Hematopoietic multipotent progenitor cell treated with erythropoietin and hydrocortisone succinate and interleukin-3 and kit ligand, for 17 days (in vitro differentiated cells): ENCODE measurements around the gene PCBP3.
"Not testable (repeated sequence)": the region's sequence is repeated elsewhere in the genome, so short reads cannot be mapped to it uniquely, and the experiment has no call there.

Experiments used
- DNase-seq: peaks from one replicate; pipeline ENCODE4 v3.0.0-alpha.2; 2015; ENCODE audit warnings: low spot score

Gene PCBP3

DNA sequence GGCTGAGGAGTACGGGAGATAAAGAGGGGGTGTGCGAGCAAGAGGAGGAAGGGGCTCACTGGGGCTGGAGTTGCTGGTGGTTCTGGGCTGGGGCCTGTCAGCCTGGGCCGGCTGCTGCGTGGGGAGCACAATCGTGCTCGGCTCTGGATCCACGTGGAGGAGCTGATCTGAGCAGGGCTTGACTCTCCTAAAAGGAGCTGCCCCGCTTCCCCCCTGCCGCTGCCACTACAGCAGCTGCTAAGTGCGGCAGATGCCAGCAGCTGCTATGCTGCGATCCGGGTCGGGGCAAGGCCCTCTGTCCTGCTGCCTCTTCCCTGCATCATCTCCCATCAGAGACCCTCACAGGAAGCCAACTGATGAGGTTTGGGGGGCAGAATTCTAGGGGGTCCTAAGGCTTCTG lies 165.9 kb downstream of the PCBP3 start:
- DNase-seq: no peak

DNA sequence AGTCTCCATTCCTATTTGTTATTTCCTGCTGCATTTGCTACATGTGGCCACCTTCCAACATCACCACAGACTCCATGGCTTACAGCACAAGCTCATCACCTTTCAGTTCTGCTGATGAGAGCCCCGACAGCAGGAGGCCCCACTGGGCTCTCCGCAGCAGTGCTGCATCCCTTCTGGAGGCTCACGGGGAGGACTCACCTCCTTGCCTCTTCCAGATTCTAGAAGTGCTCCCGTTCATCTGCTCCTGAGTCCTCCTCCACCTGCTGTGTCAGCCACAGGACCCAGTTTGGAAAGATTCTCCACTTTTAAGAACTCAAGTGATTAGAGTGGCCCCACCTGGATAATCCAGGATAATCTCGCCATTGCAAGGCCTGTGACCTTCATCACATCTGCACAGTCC lies 167.6 kb downstream of the PCBP3 start:
- DNase-seq: no peak

DNA sequence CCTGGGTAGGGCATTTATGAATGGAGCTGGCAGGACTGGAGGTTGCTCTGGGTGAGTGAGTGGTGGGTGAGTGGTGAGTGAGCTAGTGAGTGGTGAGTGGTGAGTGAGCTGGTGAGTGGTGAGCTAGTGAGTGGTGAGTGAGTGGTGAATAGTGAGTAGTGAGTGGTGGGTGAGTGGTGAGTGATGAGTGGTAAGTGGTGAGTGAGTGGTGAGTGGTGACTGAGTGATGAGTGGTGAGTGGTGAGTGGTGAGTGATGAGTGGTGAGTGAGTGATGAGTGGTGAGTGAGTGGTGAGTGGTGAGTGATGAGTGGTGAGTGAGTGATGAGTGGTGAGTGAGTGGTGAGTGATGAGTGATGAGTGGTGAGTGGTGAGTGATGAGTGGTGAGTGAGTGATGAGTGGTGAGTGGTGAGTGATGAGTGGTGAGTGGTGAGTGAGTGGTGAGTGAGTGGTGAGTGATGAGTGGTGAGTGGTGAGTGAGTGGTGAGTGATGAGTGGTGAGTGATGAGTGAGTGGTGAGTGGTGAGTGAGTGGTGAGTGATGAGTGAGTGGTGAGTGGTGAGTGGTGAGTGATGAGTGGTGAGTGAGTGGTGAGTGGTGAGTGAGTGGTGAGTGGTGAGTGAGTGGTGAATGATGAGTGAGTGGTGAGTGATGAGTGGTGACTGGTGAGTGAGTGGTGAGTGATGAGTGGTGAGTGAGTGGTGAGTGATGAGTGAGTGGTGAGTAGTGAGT lies 170.8 kb downstream of the PCBP3 start:
- DNase-seq: not testable (repeated sequence)

DNA sequence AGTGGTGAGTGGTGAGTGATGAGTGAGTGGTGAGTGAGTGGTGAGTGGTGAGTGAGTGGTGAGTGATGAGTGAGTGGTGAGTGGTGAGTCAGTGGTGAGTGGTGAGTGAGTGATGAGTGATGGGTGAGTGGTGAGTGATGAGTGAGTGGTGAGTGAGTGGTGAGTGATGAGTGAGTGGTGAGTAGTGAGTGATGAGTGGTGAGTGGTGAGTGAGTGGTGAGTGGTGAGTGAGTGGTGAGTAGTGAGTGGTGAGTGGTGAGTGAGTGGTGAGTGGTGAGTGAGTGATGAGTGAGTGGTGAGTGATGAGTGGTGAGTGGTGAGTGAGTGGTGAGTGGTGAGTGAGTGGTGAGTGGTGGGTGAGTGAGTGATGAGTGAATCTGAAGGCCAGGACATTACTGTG lies 172.3 kb downstream of the PCBP3 start:
- DNase-seq: not testable (repeated sequence)

DNA sequence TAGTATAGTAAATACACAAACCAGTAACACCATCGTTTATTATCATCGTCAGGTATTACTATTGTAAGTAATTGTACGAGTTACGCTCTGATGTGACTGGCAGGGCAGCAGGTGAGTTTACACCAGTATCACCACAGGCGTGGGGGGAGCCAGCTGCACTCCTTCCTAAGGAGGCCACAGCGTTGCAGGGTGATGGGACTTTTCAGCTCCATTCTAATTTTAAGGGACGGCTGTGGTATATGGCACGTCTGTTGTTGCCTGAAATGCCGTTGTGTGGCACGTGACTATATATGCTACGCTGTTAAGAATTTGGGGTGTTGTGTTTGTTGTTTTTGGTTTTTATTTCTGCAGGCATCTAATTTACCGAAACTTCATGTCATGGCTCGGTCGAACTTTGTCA lies 173.3 kb downstream of the PCBP3 start:
- DNase-seq: no peak

DNA sequence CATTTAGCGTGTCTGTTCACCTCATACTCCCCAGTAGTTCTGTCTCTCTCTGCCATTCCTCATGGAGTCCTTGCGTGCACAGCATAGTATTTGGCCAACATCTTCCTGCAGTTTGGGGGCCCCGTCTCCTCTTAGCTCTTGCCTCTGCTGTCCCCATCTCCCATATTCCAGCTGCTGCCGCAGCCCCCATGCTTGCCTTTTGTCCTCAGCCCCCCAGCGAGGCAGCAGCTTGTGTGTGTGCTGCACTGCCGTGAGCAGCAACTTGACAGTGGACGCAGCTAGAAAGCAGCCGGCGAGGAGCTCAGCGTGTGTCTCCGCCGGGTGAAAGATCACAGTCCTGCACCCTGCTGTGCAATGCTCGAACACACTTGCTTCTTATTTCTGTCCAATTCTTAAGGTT lies 173.8 kb downstream of the PCBP3 start:
- DNase-seq: no peak

DNA sequence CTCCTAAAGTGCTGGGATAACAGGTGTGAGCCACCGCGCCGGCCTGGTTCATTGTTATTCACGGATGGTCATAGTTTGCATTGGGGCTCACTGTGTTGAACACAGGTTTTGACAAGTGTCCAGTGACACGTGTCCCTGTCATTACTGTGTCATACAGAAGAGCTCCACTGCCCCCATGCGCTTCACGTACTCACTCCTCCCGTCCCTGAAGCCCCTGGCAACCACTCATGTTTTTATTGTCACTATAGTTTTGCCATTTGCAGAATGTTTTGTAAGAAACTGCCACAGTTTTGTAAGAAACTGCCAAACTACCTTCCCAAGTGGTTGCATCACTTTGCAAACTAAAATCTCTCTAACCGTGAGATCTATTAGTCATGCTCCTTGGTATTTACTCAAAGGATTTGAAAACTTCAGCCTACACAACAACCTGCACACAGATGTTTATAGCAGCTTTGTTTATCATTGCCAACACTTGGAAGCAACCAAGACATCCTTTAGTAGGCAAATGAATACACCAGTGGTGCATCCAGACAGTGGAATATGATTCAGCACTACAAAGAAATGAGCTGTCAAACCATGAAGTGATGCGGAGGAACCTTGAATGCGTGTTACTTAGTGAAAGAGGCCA lies 174.9 kb downstream of the PCBP3 start:
- no peak for DNase-seq

DNA sequence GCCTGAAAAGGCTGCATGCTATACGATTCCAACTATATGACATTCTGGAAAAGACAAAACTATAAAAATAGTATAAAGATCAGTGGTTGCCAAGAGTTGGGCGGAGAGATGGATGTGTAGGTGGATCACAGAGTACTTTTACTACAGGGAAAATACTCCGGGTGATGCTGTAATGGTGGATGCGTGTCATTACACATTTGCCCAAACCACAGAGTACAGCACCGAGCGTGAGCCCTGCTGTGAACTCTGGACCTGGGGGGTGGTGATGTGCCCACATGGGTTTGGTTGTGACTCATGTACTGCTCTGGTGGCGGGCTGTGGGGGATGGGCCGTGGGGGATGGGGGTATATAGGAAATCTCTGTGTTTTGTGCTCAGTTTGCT lies 175.4 kb downstream of the PCBP3 start:
- no peak for DNase-seq

DNA sequence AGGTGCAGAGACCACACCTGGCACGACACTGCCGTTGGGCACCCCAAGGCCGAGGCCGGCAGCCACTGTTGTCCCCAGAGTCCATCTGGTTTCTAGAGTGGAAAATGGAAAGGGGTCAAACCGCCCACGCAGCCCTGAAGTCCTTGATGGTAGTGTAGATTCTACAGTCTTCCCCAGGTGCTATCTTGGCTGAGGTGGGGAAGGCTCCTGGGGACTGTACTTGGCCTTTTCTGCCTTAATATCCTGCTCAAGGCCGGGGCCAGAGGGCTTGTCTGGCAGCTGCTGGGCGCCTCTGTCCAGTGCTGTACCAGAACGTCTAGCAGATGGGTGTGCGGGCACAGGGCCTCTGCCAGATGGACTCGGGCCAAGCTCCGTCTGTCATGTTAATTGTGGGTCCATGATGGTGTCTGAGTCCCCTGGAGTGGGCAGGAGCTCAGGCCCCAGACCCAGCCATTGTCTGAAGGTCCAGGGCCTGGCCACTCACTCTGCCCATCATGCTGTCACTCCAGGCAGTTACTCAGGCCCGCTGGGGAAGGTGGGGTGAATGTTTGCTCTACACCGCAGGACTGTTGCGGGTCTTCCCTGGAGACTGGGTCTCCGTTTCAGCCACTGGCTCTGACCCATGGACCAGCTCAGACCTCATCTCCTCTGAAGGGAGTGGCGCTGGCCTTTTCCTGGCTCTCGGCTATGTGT lies 176.1 kb downstream of the PCBP3 start:
- DNase-seq: no peak

DNA sequence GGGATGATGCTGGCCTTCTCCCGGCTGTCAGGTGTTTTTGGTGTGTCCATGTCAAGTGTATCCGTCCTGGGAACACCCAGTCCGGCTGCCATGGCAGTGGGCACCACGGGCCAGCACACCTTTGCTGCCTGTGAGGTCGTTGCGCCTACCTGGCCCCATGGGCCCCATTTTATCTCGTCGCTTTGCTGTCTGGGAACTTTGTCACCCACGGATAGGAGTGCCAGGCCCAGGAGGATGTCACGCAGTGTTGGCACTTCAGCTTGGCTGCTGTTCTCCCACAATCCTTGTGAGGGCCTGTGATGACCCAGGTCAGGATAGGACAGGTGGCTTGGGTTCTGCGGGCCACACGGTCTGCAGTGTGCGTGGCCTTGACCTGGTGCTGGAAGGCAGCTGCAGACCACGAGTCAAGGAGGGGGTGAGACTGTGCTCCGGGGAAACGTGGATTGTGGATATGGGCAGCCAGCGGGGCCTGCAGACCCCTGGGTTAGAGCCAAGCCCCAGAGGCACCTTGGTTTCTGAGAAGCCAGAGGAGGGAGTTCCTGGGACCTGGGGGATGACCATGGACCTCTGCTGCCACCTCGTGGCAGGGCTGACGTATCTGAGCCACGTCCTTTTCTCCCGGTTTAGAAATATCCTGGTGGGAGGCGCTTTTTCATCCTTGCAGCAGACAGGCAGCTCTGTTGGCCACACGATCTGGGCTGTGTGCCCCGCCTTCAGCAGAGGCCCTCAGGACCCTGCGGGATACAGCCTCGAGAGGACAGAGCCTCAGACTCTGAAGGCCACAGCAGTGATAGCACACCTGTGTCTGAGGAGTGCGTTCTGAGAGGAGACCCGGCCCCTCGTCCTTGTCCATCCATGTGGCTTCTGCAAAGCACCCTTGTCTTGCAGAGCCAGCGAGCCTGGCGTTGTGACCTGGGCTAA lies 176.9 kb downstream of the PCBP3 start:
- peak; percentile 24 for DNase-seq

DNA sequence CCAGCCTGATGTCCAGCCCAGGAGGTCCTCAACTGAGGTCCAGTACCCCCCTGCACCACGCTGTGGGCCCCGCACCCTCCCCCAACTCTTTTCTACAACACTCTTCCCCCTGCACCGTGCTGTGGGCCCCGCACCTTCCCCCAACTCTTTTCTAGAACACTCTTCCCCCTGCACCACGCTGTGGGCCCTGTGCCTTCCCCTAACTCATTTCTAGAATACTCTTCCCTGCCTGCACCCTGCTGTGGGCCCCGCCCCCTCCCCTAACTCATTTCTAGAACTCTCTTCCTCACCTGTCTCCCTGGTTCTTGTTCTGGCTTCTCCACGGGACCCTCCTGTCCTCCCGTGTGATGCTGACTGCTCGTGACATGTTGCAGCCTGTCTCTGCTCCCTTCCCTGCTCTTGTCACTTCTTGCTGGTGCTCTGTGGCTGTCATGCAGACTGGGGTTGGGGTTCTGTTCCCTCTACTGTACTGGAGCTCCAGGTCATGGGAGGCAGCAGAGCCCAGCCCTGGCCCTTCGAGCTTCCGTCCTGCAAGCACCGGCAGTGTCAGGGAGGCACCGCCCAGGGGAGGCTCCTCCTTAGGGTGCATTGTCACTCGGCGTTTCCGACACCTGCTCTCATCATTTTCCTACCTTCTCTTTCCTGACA lies 177.9 kb downstream of the PCBP3 start:
- DNase-seq: no peak

DNA sequence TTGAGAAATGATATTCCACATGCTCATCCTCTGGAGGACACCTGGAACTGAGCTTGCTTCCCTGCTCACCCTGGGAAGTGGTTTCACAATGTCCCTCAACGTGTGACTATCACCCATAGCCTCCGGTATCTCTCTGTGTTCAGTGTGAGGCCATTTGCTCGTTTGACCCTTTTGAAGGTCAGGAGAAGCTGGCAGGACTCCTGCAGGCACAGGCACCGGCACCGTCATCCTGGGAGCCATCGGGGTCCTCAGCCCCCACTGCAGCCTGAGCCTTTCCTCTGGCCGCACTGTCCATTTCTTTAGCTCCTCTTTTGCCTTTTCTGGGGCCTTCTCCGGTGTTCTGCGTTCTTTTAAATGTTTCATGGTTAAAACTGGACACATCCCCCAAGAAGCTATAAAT lies 178.5 kb downstream of the PCBP3 start:
- DNase-seq: no peak

DNA sequence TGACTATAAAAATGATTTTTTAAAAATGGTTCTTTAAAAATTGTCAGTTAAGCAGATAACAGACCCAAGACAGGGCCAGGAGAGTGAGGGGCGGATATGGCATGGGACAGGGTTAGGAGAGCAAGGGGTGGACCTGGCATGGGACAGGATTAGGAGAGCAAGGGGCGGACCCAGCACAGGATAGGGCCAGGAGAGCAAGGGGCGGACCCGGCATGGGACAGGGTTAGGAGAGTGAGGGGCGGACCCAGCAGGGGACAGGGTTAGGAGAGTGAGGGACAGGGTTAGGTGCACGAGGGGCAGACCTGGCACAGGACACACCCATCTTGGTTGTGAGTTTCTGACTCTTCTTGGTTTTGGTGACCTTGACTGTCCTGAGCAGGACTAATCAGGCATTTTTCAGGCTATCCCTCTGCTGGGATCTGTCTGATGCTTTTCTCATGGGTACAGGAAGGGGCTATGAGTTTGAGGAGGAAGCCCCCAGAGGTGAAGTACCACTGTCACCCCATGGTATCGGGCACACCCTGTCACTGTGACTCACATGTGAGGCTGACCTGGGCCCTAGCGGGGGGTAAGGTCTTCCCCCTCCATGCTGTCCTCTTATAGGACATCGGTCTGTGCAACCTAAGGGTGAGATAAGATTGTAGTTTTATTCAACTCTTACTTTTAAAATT lies 179.0 kb downstream of the PCBP3 start:
- DNase-seq: no peak

DNA sequence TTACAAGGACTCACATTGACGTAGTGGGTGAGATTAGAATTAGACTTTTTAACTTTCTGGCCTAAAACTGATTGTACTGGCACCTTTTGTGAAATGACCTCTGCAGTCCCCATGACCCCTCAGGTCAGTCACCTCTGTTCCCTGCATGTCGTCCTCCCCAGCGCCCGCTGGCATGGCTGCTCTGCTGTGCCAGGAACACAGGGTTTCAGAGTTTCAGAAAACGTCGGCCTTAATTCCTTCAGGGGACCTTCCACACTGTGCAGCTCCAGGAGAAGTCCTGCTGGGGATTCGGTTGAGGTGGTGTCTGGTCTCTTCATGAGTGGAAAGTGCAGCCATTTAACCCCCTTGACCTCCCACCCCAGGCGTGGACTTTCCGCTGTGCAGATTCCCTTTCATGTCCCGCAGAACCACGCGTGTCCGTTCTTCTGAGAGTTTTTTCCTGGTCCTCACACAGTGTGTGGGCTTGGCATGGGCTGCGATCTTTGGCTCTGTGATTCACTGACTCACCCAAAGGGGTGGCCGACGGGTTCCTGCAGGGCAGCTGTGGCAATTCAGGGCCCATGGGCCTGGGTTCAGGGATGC lies 179.7 kb downstream of the PCBP3 start:
- DNase-seq: no peak

DNA sequence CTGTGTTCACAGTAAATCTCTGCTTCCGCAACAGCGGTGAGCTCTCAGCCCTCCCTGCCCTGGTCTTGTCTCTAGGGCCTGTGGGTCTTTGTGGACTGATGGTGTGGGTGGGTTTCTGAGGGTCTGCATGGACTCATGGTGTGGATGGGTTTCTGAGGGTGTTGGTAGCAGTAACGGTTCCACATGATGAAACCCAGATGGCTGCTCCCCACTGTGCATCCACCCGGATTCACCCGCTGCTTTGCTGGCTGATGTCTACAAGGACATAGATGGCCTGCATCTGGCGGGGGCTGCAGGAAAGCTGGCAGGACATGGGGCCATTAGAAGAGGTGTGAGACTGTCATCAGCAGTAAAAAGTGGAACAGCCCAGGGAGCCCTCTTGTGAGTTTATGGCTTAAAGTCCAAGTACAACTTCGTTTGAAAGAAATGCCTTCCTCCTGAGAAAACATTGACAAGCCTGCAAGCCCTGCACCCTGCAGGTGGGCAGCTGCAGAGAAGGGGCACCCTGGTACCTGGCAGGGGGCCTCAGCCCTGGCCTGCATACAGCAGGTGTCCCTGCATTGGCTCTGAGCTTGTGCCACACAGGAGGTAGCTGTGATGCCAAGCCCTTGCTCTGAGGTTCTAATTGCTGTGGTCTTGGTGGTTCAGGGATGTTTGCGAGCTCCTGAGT lies 181.2 kb downstream of the PCBP3 start:
- DNase-seq: no peak

DNA sequence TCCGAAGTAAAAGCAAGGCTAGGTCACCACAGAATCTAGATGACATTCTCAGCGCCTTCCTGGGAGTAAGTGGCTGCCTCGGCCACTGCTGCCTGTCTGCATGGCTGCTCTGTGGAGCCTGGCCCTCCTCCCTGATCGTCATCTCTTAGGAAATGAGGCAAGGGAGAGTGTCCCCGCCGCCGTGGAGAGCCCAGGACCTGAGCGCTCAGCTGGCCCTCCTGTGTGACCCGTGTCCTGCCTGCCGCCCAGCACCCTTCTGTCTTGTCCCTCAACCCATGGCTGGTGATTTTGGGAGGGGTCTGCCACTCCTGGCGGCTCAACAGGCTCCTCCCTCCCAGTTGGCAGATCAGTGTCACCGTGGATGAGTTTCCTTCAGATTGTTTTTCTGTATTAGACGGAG lies 181.7 kb downstream of the PCBP3 start:
- DNase-seq: no peak

DNA sequence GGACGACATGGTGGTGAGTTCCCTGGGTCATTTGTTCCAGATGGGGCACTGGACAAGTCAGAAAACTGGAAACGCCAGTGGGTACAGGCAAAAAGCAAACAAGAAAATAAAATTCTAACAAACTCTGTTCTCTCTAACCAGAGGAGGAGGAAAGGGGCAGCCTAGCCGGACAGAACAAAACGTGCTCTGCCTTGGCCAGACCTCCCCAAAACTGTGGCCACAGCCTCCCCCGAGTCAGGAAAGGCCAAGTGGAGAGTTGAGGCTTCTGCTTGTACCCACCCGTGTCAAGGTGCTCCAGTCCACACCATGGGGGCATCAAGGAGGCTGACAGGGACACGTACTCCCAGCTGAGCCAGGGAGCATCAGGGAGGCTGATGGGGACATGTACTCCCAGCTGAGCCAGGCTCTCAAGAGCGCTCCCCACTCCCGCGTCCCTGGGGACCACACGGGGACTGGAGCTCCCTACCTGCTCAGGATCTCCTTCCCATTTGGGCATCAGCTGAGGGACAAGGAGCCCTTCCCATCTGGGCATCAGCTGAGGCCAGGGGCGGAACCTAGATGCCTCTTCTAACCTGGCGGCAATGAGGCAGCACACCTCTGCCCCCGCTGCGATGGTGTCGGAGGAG lies 183.3 kb downstream of the PCBP3 start:
- DNase-seq: no peak

DNA sequence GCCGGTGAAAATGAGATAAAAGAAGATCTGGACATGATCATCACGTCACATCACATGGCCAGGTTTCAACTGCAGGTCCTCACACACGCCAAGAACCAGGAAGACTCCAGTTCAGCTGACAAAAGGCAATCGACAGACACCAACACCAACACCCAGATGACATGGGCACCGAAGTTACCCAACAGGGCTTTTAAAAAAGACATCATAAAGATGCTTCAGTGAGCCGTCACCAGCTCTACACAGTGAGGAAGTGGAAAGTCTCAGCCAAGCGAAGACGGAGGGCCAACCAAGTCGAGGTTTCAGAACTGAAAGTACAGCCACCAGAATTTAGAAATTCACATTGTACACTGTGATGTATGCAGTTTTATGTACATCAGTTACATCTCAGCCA lies 183.8 kb downstream of the PCBP3 start:
- no peak for DNase-seq

DNA sequence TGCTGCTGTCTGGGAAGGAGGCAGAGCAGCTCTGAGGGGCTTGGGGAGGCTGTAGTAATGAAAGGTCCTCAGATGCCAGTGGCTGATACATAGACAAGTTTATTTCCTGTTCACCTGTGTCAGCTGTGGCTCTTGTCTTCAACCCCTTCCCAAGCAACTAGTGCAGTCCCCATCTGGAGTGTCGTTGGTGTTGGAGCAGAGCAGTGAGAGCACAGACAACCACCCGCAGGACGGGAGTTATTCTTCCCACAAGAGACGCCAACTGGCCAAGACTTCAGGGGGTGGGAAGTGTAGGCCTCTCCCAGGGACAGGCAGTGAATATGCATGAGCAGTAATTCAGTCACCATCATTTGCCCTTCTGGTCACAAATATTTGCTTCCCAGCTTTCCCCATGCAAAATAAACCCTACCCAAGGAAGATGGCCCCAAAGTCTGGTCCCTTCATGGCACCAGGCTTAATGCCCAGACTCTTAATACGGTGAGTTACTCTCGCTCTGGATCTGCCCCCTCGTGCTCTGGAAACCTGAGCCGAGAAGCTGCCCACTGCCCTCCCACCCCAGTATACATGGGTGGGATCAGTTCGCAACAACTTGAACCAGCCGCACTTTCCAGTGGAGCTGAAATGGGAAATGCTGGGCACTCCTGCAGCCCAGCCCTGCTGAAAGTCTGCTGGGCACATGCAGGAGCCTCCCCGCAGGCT lies 184.5 kb downstream of the PCBP3 start:
- no peak for DNase-seq
